GM23338 (cell line): ENCODE results near the gene RGS8. TPM values are rescaled to one million over a fixed set of nuclear protein-coding genes. Genes with fewer than 3 reads are reported as not detected.

Source experiments
- ATAC-seq: fragments of 200-7000 bp; cut with Tn5 transposase; 3 replicates; pipeline ENCODE4 v1.9.1; 2020
- DNase-seq: peaks from one replicate; pipeline ENCODE4 v3.0.0-alpha.2; 2015; ENCODE audit warnings: low spot score
- H2AFZ ChIP-seq: fragments of 200-600 bp; sonication (generic); 2 replicates; pipeline ENCODE4 v1.8.0; 2016; ENCODE audit warnings: antibody characterized with exemption, mild to moderate bottlenecking, moderate library complexity
- H3F3A ChIP-seq: fragments of 200-600 bp; sonication (generic); replicated peaks from 2 replicates; pipeline ENCODE4 v1.8.0; 2017; ENCODE audit warnings: antibody characterized with exemption, mixed run types, low read depth
- H3K27ac ChIP-seq: fragments of 200-600 bp; sonication (generic); 2 replicates; pipeline ENCODE4 v1.6.1; 2016; ENCODE audit warnings: low read depth
- H3K27me3 ChIP-seq: fragments of 200-600 bp; sonication (generic); 2 replicates; pipeline ENCODE4 v1.8.0; 2016; ENCODE audit warnings: mild to moderate bottlenecking, mixed run types, moderate library complexity; ENCODE audit not compliant: insufficient read depth
- H3K36me3 ChIP-seq: fragments of 200-600 bp; sonication (generic); 2 replicates; pipeline ENCODE4 v1.8.0; 2016; ENCODE audit warnings: mild to moderate bottlenecking; ENCODE audit not compliant: insufficient read depth
- H3K4me1 ChIP-seq: fragments of 200-600 bp; sonication (generic); 2 replicates; pipeline ENCODE4 v1.8.0; 2016; ENCODE audit warnings: mild to moderate bottlenecking, moderate library complexity; ENCODE audit not compliant: insufficient read depth
- H3K4me2 ChIP-seq: fragments of 200-600 bp; sonication (generic); 2 replicates; pipeline ENCODE4 v1.7.1; 2017; ENCODE audit warnings: mixed run types
- H3K4me3 ChIP-seq: fragments of 200-600 bp; sonication (generic); 2 replicates; pipeline ENCODE4 v1.6.1; 2016; ENCODE audit warnings: mixed run types
- H3K79me2 ChIP-seq: fragments of 200-600 bp; sonication (generic); replicated peaks from 2 replicates; pipeline ENCODE4 v1.8.0; 2017; ENCODE audit warnings: mild to moderate bottlenecking; ENCODE audit not compliant: insufficient read depth
- H3K9me2 ChIP-seq: fragments of 200-600 bp; sonication (generic); 2 replicates; pipeline ENCODE4 v1.8.0; 2017; ENCODE audit not compliant: insufficient read depth
- H4K20me1 ChIP-seq: fragments of 200-600 bp; sonication (generic); replicated peaks from 2 replicates; pipeline ENCODE4 v1.8.0; 2017; ENCODE audit warnings: mild to moderate bottlenecking; ENCODE audit not compliant: insufficient read depth
- H3K27ac Mint-ChIP-seq: 2 replicates; pipeline ENCODE4 v1.8.0; 2020; ENCODE audit warnings: inconsistent platforms, mild to moderate bottlenecking, moderate library complexity, mixed read lengths
- H3K27me3 Mint-ChIP-seq: 3 replicates; pipeline ENCODE4 v1.8.0; 2022; ENCODE audit warnings: low read depth, mild to moderate bottlenecking, moderate library complexity, mixed read lengths, inconsistent platforms; ENCODE audit not compliant: insufficient read depth, poor library complexity
- H3K36me3 Mint-ChIP-seq: 3 replicates; pipeline ENCODE4 v1.8.0; 2021; ENCODE audit warnings: low read depth, mild to moderate bottlenecking, inconsistent platforms, moderate library complexity, mixed read lengths
- H3K4me1 Mint-ChIP-seq: 3 replicates; pipeline ENCODE4 v1.8.0; 2020; ENCODE audit warnings: mild to moderate bottlenecking, inconsistent platforms, mixed read lengths
- H3K4me3 Mint-ChIP-seq: 3 replicates; pipeline ENCODE4 v1.8.0; 2021; ENCODE audit warnings: moderate library complexity, mild to moderate bottlenecking, inconsistent platforms, mixed read lengths
- H3K9me3 Mint-ChIP-seq: 3 replicates; pipeline ENCODE4 v1.8.0; 2020; ENCODE audit warnings: moderate library complexity, mild to moderate bottlenecking, inconsistent platforms, mixed read lengths
- CREB1 ChIP-seq: fragments of 250-450 bp; sonication (Bioruptor Pico); IDR thresholded peaks from 2 replicates; pipeline ENCODE4 v1.5.0; 2020; ENCODE audit warnings: low read depth, mild to moderate bottlenecking, moderate library complexity
- CTCF ChIP-seq, 2 experiments: fragments of 200-600 bp in 1 of 2; sonication (generic) in 1 of 2; conservative IDR thresholded peaks; 2 replicates each; pipeline versions ENCODE4 v1.5.1 to v1.6.1; 2016 to 2017; ENCODE audit warnings: antibody characterized with exemption in 2 of 2, low read depth in 2 of 2, mild to moderate bottlenecking in 2 of 2, moderate library complexity in 1 of 2
- ETS1 ChIP-seq: IDR thresholded peaks from 2 replicates; pipeline ENCODE4 v1.6.1; 2016; ENCODE audit warnings: antibody characterized with exemption
- EZH2phosphoT487 ChIP-seq: fragments of 200-600 bp; sonication (generic); IDR thresholded peaks from one replicate; pipeline ENCODE4 v1.8.1; 2018; ENCODE audit warnings: antibody characterized with exemption; ENCODE audit not compliant: unreplicated experiment
- NANOG ChIP-seq: IDR thresholded peaks from 2 replicates; pipeline ENCODE4 v1.6.1; 2016; ENCODE audit warnings: antibody characterized with exemption, borderline replicate concordance
- POLR2AphosphoS5 ChIP-seq: IDR thresholded peaks from 2 replicates; pipeline ENCODE4 v1.6.1; 2016; ENCODE audit warnings: antibody characterized with exemption, low read depth
- REST ChIP-seq: IDR thresholded peaks from one replicate; pipeline ENCODE4 v1.6.1; 2018; ENCODE audit warnings: antibody characterized with exemption; ENCODE audit not compliant: unreplicated experiment
- STAT1 ChIP-seq: IDR thresholded peaks from one replicate; pipeline ENCODE4 v1.6.1; 2016; ENCODE audit warnings: antibody characterized with exemption; ENCODE audit not compliant: unreplicated experiment
- ZNF114 ChIP-seq: fragments of 250-450 bp; sonication (Bioruptor Pico); IDR thresholded peaks from 2 replicates; pipeline ENCODE4 v1.5.0; 2020; ENCODE audit warnings: mild to moderate bottlenecking, moderate library complexity
- ZNF462 ChIP-seq: fragments of 250-450 bp; sonication (Bioruptor Pico); IDR thresholded peaks from 2 replicates; pipeline ENCODE4 v1.5.0; 2020; ENCODE audit warnings: mild to moderate bottlenecking, moderate library complexity
- polyA plus RNA-seq: library from polyadenylated mRNA; unstranded; fragments of >200 nt; fragmentation: Nextera tagmentation; extraction: Ambion mirVana; gene quantifications from 2 replicates; pipeline ENCODE4 v1.2.1, GENCODE V29; 2016
- total RNA-seq: library from RNA; depleted of rRNA; stranded (reverse); fragments of >200 nt; shearing (Covaris generic); gene quantifications from 2 replicates; pipeline ENCODE4 v1.2.3, GENCODE V29; 2014

The RGS8 gene
- total and polyA plus RNA-seq, 2 experiments from 2014 or later = 0.06 to 2.5 TPM

- Histone ChIP-seq H4K20me1 (no peaks in the 10 kb centered on the region), H3K4me1 (peaks cover 80% of the 10 kb centered on the region), H3K36me3 (no peaks in the 10 kb centered on the region), H3K27me3 (peaks cover 17% of the 10 kb centered on the region; the same call in 1 of the 2 replicates), H2AFZ (no peak overlapping the region), H3K4me3 (no peak overlapping the region), H3F3A (0 out of 2 replicates have a peak, but pooled peaks cover 3% of the 10 kb centered on the region), H3K27ac (no peak overlapping the region), H3K9me2 (no peaks in the 10 kb centered on the region), H3K79me2 (no peaks in the 10 kb centered on the region), H3K4me2 (peak overlapping the region; percentile 61)
- Mint-ChIP-seq H3K27me3 (peaks cover 9% of the 10 kb centered on the region), H3K9me3 (no peaks in the 10 kb centered on the region), H3K4me3 (no peak overlapping the region), H3K27ac (no peak overlapping the region), H3K36me3 (no peaks in the 10 kb centered on the region), H3K4me1 (peaks cover 70% of the 10 kb centered on the region)
- DNase-seq = peak; percentile 45
- TF ChIP-seq STAT1 (no peak), CTCF (conservative IDR thresholded peaks at IDR 0.05; ENCODE audit: low read depth in 2 of 2) (no peak), EZH2phosphoT487 (no peak), POLR2AphosphoS5 (no peak), ETS1 (no peak)
- peak; percentile 30 for ATAC-seq
Observed at GRCh38 chr1:182666706-182667105, 17.7 kb downstream of the RGS8 start.

GRCh38 chr1:182664296-182664695 is 20.1 kb downstream of the RGS8 start:
- ATAC-seq = no peak
- no peak for TF ChIP-seq ZNF462 (CRISPR knock-in tag)
- no peak for TF ChIP-seq CREB1 (CRISPR knock-in tag)
- no peak for TF ChIP-seq ZNF114 (CRISPR knock-in tag)
- TF ChIP-seq NANOG = no peak
- no peak for TF ChIP-seq REST

More at GRCh38 chr1:182664296-182664695, 20.1 kb downstream of the RGS8 start:
- Mint-ChIP-seq H3K27me3 (peaks cover 10% of the 10 kb centered on the region), H3K9me3 (no peaks in the 10 kb centered on the region), H3K36me3 (no peaks in the 10 kb centered on the region), H3K4me3 (no peak overlapping the region), H3K4me1 (peaks cover 57% of the 10 kb centered on the region), H3K27ac (no peak overlapping the region)
- peaks cover 68% of the 10 kb centered on the region for H3K4me1 ChIP-seq
- no peaks in the 10 kb centered on the region for H3K9me2 ChIP-seq
- H3K79me2 ChIP-seq = no peaks in the 10 kb centered on the region
- H4K20me1 ChIP-seq = no peaks in the 10 kb centered on the region
- H3K4me3 ChIP-seq = no peak overlapping the region
- no peak for DNase-seq
- no peak overlapping the region for H2AFZ ChIP-seq
- H3K27me3 ChIP-seq = peaks cover 17% of the 10 kb centered on the region; the same call in 1 of the 2 replicates
- no peak overlapping the region for H3K27ac ChIP-seq
- 0 out of 2 replicates have a peak, but pooled peaks cover 3% of the 10 kb centered on the region for H3F3A ChIP-seq
- no peaks in the 10 kb centered on the region for H3K36me3 ChIP-seq
- no peak overlapping the region for H3K4me2 ChIP-seq
